Upper lobe of right lung (tissue), 1 donor: ENCODE measurements around the gene SUSD1. TPM values are rescaled to one million over a fixed set of nuclear protein-coding genes. Genes with fewer than 3 reads are reported as not detected.

Experiments
- ATAC-seq: fragments of 200-7000 bp; cut with Tn5 transposase; one replicate; pipeline ENCODE4 v1.9.1; 2020; ENCODE audit warnings: mild to moderate bottlenecking, moderate library complexity
- DNase-seq: peaks from one replicate; pipeline ENCODE4 v3.0.0-alpha.2; 2020
- H3K27ac ChIP-seq: fragments of 200-600 bp; one replicate; pipeline ENCODE4 v1.8.0; 2022
- H3K27me3 ChIP-seq: fragments of 200-600 bp; one replicate; pipeline ENCODE4 v1.8.0; 2022; ENCODE audit warnings: mild to moderate bottlenecking
- H3K36me3 ChIP-seq: fragments of 200-600 bp; one replicate; pipeline ENCODE4 v1.8.0; 2022
- H3K4me1 ChIP-seq: fragments of 200-600 bp; one replicate; pipeline ENCODE4 v1.8.0; 2022
- H3K4me3 ChIP-seq: fragments of 200-600 bp; one replicate; pipeline ENCODE4 v1.8.0; 2022; ENCODE audit warnings: mild to moderate bottlenecking
- H3K9me3 ChIP-seq: fragments of 200-600 bp; one replicate; pipeline ENCODE4 v1.8.0; 2022
- CTCF ChIP-seq: fragments of 200-600 bp; IDR thresholded peaks from one replicate; pipeline ENCODE4 v1.8.0; 2022; ENCODE audit warnings: antibody characterized with exemption
- intact Hi-C: fragments of 100-400 bp; cut with DNase I; formaldehyde crosslinking; loops from one replicate; pipeline ENCODE4 v1.11.0; 2022
- total RNA-seq: library from RNA; stranded (reverse); fragmentation: NEBNext Ultra II Directional; extraction: Animal tissue kit (Norgen Biotek cat#: 25700); gene quantifications from one replicate; pipeline ENCODE4 v1.2.1, GENCODE V29; 2021
- donor health status: DM: no; HTN: yes; CAD: no; lungs with severe emphysema.

Gene SUSD1
- total RNA-seq, 1 donor from 2014 or later = 31.0 TPM

- no peak for ATAC-seq
- intact Hi-C loops = no loop called here
- no peak for TF ChIP-seq CTCF
These were observed 159.4 kb downstream of the SUSD1 start for GRCh38 chr9:112015736-112016135.

GRCh38 chr9:112015149-112015548, 159.9 kb downstream of the SUSD1 start:
- no peak overlapping the region for H3K4me3 ChIP-seq
- intact Hi-C loops = no loop called here
- H3K4me1 ChIP-seq = peaks cover 16% of the 10 kb centered on the region
- H3K27ac ChIP-seq = no peak overlapping the region
- no peaks in the 10 kb centered on the region for H3K36me3 ChIP-seq
- TF ChIP-seq CTCF = no peak
- H3K9me3 ChIP-seq = no peaks in the 10 kb centered on the region
- H3K27me3 ChIP-seq = no peaks in the 10 kb centered on the region
- ATAC-seq (no peak), DNase-seq (no peak)

More at GRCh38 chr9:112015736-112016135, 159.4 kb downstream of the SUSD1 start:
- Histone ChIP-seq H3K27me3 (no peaks in the 10 kb centered on the region), H3K4me1 (peaks cover 16% of the 10 kb centered on the region), H3K4me3 (no peak overlapping the region), H3K36me3 (no peaks in the 10 kb centered on the region), H3K9me3 (no peaks in the 10 kb centered on the region), H3K27ac (no peak overlapping the region)
- no peak for DNase-seq

GRCh38 chr9:112013266-112013665, 161.8 kb downstream of the SUSD1 start:
- Histone ChIP-seq H3K9me3 (no peaks in the 10 kb centered on the region), H3K4me1 (peaks cover 16% of the 10 kb centered on the region), H3K27ac (peak overlapping the region; percentile 58), H3K27me3 (no peaks in the 10 kb centered on the region), H3K36me3 (no peaks in the 10 kb centered on the region), H3K4me3 (no peak overlapping the region)
- intact Hi-C loops = no loop called here
- ATAC-seq (peak; percentile 49), DNase-seq (no peak)
- no peak for TF ChIP-seq CTCF

GRCh38 chr9:112012026-112012902, 162.8 kb downstream of the SUSD1 start:
- DNase-seq (no peak), ATAC-seq (peak; percentile 92)
- peak overlapping the region; percentile 58 for H3K27ac ChIP-seq
- H3K4me3 ChIP-seq = no peak overlapping the region
- TF ChIP-seq CTCF = no peak
- intact Hi-C loops = no loop called here
- peaks cover 21% of the 10 kb centered on the region for H3K4me1 ChIP-seq
- no peaks in the 10 kb centered on the region for H3K27me3 ChIP-seq
- no peaks in the 10 kb centered on the region for H3K9me3 ChIP-seq
- H3K36me3 ChIP-seq = no peaks in the 10 kb centered on the region

GRCh38 chr9:112011051-112011620, 164.0 kb downstream of the SUSD1 start:
- DNase-seq = no peak
- Histone ChIP-seq H3K4me3 (no peak overlapping the region), H3K27me3 (no peaks in the 10 kb centered on the region), H3K27ac (peak overlapping the region; percentile 58), H3K9me3 (no peaks in the 10 kb centered on the region), H3K4me1 (peaks cover 21% of the 10 kb centered on the region), H3K36me3 (no peaks in the 10 kb centered on the region)
- ATAC-seq = no peak
- intact Hi-C loops = no loop called here
- TF ChIP-seq CTCF = no peak
